Islet precursor cell (in vitro differentiated cells): Measurements from ENCODE around the gene THADA.
"Not testable (repeated sequence)": the region's sequence is repeated elsewhere in the genome, so short reads cannot be mapped to it uniquely, and the experiment has no call there.

Source experiments
- DNase-seq: peaks from one replicate; pipeline ENCODE4 v3.0.0-alpha.2; 2018

Gene THADA

DNA sequence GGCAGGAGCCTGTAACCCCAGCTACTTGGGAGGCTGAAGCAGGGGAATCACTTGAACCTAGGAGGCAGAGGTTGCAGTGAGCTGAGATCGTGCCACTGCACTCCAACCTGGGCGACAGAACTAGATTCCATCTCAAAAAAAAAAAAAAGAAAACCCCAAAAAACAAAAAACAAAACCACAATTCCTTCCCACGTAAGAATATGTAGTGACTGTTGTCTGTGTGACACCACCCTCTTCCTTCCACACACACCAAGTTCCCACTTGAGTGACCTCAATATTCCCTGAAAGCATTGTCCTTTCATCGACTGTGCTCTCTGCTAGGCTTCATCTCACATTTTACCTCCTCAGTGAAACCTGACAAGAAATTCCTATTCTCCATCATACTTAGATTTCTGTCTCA lies 8.8 kb upstream of the THADA start:
- no peak for DNase-seq

DNA sequence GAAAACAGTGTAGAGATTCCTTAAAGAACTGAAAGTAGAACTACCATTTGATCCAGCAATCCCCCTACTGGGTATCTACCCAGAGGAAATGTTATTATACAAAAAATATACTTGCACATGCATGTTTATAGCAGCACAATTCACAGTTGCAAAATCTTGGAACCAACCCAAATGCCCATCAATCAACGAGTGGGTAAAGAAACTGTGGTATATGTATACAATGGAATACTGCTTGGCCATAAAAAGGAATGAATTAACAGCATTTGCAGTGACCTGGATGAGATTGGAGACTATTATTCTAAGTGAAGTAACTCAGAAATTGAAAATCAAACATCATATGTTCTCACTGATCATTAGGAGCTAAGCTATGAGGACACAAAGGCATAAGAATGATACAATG lies 4.8 kb upstream of the THADA start:
- not testable (repeated sequence) for DNase-seq

DNA sequence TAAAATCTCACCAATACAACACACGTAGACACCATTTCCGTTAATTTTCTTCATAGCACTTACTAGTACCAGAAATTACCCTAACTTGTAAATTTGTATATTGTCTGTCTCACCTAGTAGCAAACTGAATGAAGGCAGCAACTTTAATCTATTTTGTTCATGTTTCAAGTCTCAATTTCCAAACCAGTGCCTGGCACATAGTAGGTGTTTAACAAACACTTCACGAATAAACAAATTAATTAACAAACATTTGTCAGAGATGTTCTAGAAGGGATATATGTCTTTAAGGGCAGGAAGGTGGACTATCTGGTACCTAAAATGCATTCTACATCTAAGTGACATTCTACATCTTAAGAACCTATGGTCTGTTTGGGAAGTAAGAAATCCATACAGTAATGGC lies 963 bp downstream of the THADA start:
- no peak for DNase-seq

DNA sequence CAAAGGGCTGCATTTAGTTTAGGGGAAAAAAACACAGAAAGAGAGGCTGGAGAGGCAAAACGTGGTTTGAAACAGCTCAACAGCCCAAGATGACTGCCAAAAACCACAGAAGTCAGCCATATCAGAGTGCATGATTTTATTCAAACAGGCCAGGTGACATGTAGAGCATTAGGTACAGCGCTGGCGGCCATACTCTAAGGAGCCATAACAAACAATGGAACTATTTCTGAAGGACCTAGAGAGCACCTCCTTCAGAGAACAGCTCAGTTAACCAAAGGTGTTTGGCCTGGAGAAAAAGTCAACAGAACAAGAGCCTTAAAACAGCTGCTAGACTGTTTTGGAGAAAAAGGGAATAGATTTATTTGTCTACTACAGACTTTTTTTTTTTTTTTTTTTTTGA lies 2.6 kb downstream of the THADA start:
- DNase-seq: no peak

DNA sequence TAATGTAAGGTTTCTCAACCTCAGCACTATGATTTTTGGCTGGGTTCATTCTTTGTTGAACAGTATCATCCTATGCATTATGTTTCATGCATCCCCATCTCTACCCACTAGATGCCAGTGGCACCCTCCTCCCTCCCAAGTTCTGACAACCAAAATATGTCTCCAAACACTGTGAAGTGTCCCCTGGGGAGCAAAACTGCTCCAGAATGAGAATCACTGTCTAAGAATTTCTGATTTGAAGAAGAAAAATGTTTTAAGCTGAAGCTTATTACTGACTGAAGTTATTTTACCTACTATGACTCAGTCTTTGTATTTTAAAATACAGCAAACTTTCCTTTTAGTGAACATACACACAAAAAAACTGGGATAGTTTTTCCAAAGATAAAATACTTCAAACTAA lies 3.4 kb downstream of the THADA start:
- no peak for DNase-seq

DNA sequence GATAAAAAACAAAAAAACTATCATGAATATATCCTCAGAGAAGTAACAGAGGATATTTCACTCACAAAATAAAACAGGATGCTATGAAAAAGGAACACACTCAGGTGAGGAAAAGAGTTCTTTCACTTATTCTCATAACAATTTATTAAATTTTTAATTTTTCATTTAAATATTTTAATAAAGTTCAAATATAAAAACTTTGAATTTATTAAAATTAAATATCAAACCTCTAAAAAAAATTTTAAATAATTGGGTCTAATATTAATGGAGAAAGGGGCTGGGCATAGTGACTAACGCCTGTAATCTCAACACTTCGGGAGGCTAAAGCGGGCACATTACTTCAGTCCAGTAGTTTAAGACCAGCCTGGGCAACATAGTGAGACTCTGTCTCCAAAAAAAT lies 10.1 kb downstream of the THADA start:
- DNase-seq: no peak

DNA sequence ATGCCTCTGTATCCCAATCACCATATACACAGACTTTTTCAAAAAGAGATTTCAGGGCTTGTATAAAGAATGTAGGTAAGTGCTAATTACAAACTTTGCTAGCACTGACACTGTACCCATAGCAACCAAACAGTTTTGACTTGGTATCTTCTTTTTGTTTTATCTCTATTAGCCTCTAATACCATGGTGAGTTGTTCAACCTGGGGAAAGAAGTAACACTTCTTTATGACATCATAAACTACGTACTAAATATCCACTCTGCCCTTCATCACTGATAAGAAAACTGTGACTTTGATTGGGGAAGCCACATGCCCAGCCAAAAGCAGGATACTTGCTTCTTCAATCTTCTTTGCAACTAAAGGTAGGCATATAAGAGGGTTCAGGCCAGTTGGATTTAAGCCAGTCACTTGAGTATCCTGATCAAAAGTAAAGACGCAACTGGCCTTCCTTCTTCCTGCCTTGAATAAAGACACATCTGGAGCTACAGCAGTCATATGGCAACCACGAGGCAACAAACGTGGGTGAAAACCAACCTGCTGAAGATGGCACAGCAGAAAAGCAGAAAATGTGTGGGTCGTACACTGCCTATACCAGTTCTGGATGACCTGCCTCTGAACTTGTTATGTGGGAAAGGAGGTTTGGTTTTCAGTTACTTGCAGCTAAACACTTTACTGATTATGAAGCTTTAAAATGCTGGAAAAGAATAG lies 16.4 kb downstream of the THADA start:
- DNase-seq: no peak

DNA sequence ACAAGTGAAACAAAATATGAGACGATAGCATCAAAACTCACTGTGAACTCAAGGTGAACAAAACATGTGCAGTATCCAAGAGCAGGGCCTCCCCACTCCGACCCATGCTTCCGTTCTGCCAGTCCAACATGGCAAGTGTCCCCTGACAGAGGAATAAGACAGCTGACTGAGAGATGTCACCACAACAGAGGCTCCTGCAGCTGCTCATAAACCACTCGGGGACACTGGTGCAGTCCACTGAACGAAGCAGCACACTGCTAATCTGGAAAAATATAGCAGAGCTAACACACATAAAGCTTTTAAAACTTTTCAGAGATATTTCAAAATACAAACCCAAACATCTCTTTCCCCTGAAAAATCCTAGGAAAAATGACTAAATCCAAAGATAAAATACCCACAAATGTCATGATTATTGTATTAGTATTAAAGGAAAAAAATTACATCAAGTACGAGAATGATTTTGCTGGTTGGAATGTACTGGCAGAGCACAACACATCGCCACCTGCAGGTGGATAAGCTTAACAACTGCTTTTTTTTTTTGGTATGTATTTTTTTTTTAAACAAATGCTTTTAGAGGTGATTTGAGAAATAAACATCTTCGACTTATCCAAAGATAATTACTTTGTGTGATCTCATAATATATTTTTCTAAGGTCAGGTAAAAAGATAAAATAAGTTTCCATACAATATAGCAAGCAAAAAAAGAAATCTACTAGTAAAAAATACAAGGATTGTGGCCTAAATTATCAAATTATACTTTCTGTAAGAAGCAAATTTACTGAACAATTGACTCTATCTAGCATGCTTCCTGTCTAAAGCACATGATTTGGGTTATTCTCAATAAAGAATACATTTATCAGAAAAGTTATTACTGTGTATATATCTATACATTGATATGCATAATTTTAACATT lies 18.6 kb downstream of the THADA start:
- DNase-seq: no peak

DNA sequence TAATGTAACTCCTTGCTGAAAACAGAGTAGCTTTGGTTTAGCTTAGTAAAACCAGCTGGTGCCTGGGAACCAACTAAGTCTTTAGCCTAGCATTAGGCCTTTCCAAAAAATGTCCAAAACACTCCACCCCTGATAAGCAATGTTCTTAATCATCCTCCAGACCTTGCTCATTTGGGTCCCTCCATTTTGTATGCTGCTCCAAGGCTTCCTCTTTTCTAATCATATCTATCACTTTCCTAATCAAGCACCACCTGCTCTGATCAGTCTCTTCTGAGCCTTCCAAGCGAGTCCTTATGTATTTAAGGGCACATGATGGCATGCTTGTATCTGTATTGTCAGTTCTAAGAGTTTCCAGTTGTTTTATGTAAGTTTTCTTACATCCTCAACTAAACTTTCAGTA lies 23.6 kb downstream of the THADA start:
- DNase-seq: no peak

DNA sequence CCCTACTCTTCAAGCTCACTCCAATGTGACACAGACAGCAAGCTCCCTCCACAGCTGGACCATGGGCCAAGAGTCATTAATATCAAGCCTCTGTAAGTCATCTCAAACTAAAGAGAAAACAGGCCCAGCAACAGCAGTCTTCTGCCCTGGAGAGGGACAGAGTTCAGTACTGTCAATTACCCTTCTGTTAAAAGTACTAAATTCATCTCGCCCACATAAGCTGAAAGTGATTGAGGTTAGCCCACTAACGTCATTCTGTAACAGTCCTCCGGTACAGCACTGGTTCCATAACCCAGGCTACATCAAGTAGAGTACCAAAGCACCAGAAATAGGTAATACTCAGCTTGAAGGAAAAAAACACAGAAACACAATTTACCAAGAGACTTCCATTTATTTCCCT lies 25.9 kb downstream of the THADA start:
- DNase-seq: no peak

DNA sequence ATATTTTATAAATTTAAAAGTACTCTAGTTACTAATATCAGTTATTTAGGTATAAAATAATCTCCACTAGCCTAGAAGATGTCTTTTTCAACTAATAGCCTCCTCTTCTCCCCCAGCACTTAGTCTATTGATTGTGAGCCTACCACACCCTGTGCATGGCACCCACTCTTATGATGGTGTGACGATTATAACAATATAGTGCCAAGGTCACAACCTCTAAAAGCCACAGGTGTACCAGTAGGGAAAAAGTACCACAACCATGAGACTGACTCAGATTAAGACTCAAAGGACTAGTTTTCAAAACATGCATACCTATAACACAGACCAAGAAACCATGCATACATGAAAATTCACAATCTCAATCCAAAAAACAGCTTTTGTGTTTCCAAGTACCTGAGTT lies 27.6 kb downstream of the THADA start:
- no peak for DNase-seq

DNA sequence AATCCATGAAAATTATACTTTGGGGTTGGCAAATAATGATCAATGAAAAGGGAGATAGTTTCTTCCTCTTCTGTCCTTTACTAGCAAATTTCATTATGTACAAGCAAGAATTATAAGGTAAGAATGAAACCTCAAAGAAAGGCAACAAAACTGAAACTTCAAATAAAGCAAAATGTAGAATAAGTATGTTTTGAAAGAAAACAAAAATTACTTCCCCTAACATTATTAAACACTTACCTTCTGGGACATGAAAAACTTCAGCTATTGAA lies 29.4 kb downstream of the THADA start:
- DNase-seq: no peak

DNA sequence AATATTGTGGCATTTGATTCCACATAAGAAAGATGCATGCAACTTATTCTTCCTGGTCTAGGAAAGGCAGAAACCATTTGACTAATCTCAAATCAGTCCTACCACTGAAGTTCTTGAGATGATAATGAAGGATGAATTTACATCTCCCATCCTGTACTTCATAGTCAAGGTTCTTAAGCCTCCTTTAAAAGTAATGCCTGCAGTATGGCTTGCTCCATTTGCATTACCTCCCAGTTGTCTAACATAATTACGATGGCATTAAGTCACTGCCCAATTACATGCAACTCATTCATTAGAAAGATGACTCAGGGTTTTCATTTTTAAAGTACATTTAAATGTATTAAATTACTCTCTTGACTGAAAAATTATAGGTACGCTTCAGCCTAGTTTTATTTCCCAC lies 32.2 kb downstream of the THADA start:
- DNase-seq: no peak

DNA sequence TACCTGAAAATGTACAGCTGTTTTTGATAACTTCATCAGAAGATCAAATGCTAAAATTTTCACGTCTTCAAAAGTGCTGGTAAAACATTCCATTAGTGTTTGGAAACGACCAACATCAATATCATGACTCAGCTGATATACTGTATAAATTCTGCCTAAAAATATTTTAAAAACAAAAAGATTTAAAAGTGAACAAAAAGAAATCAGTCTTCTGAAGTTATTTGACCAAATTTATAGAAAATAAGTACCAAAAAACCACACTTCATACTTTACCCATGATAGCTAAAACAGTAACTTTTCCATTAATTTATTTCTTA lies 35.6 kb downstream of the THADA start:
- DNase-seq: no peak

DNA sequence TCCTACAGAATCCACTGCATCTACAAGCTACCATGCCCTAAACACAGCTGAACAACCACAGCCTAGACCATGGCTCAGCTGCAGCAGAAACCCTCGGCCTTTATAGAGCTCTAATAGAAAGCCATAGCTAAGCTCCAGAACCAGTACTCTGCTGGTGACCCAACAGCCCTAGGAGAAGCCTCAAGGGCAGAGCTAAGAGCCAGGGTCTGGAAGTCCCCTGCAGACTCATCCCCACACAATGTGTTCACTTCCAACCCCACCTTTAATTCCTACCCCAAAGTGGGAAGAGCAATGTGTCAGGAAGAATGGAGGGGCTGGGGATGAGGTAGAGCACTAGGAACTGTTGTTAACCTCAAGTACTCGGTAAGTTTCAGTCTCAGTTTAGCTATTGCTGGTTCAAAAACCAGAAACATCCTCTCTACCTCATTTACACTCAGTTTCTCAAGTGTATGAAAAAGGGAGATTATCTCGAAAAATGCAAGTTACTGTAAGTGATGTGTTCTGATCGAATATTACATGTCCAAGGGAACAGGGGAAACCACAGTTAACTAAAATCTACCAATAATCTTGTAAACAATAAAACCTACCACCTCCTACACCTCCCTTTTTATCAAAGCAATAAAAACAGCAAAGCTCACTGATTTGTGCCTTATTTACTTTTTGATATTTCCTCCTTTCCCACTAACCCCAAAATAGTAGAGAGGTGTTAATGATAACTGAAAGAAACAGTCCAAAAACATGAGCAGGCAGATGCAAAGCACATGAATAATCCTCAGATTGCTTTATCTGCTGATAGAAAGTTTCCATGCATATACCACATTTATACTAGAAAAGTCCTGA lies 36.2 kb downstream of the THADA start:
- no peak for DNase-seq

DNA sequence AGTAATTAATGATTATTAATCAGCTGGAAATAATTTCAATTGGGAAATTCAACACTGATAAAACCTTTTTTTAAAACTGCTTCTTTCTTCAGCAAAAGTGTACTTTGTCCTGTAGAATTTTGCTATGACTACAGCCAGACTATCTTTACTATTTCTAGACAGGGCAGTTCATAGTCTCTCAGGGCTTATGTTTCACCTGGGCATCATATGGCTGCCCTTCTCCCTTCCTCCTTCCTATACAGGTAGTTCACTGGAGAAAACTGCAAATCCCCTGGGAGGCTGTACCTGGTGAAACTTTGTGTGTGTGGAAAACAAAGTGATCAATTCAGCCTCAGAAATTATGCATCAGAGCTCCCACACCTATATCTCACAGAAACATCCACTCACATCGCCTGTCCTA lies 38.6 kb downstream of the THADA start:
- DNase-seq: no peak

DNA sequence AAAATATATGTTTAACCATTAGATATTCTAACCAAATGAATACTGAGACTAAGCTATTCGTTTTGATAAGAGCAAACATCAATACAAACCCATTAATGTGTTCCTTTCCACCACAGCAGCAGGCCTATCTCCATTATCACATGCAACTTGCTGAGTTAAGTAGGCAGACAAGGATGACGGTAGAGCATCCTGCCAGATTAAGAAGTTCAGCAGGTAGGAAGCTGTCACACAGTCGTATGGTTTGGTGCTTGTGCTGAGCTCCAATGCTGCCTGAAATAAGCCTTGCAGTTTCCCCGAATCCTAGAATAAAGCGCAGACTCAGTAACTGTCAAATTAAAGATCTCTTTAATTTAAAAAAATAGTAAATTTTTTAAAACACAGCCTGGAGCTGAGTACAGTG lies 39.6 kb downstream of the THADA start:
- DNase-seq: no peak

DNA sequence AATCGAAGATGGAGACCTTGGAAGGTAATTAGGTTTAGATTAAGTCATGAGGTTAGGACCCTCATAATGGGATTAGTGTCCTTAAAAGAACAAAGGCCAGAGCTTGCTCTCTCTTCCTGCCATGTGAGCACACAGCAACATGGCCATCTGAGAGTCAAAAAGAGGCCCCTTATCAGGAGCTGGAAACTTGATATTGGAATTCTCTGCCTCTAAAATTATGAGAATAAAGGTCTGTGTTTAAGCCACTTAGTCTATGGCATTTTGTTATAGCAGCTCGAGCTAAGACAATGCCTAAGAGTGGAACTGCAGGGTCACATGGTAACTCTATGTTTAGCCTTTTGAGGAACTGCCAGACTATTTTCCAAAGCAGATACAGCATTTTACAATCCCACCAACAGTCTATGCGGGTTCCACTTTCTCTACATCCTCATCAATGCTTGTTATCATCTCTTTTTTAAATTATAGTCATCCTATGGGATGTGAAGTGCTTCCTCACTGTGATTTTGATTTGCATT lies 42.4 kb downstream of the THADA start:
- DNase-seq: no peak

DNA sequence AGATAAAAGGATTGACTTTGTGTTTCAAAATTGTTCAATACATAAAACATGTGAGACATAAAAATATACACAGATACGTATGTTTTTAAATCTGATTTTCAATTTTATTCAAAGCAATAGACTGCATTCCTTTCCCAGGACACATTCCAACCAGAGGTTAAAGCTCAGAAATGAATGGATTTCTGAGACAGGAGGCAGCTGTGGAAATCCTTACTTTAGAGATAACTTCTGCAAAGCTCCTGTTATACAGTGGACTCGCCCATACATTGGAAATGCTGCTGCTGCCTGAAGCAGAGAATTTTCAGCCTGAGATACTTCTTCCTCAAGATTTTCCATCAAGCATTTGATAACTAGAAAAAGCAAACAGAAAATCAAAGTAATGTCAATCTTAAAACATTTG lies 43.8 kb downstream of the THADA start:
- no peak for DNase-seq

DNA sequence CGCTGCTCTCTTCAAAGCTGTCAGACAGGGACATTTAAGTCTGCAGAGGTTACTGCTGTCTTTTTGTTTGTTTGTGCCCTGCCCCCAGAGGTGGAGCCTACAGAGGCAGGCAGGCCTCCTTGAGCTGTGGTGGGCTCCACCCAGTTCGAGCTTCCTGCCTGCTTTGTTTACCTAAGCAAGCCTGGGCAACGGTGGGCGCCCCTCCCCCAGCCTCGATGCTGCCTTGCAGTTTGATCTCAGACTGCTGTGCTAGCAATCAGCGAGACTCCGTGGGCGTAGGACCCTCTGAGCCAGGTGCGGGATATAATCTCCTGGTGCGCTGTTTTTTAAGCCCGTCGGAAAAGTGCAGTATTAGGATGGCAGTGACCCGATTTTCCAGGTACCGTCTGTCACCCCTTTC lies 47.5 kb downstream of the THADA start:
- DNase-seq: not testable (repeated sequence)

DNA sequence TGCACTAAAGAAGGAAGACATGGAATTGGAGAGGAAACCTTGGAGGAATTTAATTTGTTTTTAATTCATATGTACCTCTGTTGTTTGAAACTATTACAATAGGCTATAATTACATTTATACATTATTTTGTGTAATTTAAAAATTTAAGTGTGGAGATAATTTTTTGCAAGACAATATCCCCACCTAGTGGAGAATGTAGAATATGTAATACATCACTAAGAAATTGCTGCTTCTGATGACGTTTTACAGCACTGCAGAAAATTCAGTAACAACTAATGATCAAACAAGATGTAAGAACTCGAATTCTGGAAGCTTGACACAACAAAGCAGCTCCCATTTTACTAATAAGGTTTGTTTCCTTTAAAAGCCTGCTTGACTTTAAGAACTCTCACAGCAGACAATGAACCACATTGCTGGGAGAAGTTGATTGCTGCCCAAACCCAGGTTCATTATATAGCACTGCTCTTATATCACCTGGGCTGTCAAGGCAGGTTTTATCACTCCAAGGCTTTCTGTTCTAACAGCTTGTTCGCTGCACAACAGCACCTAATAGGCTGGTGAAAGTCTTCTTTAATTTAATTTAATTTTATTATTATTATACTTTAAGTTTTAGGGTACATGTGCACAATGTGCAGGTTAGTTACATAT lies 53.4 kb downstream of the THADA start:
- DNase-seq: no peak

DNA sequence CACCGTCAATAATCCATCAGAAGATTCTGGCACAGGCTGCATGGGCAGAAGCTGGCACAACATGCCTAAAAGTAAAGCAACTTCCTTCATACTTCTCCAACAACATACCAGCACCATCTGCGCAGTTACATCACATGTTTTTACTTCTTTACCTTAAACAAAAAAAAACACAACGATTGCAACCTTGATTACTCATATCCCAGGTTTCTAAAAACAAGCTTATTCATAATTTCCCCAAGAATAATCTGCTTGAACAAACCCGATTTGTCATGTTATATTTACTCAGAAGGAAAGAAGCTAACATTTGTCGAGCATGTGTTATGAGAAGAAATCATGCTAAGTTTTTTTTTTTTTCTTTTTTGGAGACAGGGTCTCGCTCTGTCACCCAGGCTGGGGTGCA lies 54.7 kb downstream of the THADA start:
- no peak for DNase-seq
